OCI-LY7 (cell line): ENCODE data around the gene ALOX15B. TPM values are rescaled to one million over a fixed set of nuclear protein-coding genes. Genes with fewer than 3 reads are reported as not detected.

Source experiments
- BruUV-seq: library from RNA; stranded (reverse); fragments of 400-500 nt; replicated peaks from 2 replicates; lab custom pipeline; 2021; lab: Mats Ljungman, UMichigan
- CTCF ChIA-PET: fragments of 300-600 bp; sonication (Branson Sonifier 250); formaldehyde crosslinking; loops from one replicate; lab custom pipeline; 2022; ENCODE audit warnings: antibody characterized with exemption; ENCODE audit not compliant: unreplicated experiment; lab: Charles Lee
- POLR2A ChIA-PET: fragments of 300-600 bp; sonication (Branson Sonifier 250); formaldehyde crosslinking; loops from one replicate; lab custom pipeline; 2022; ENCODE audit warnings: antibody characterized with exemption; lab: Charles Lee
- DNase-seq: peaks from one replicate; pipeline ENCODE4 v3.0.0-alpha.2; 2015; ENCODE audit warnings: low spot score
- H2AFZ ChIP-seq: fragments of 200-600 bp; sonication (generic), shearing (Covaris generic); 2 replicates; pipeline ENCODE4 v1.6.1; 2014; ENCODE audit warnings: mild to moderate bottlenecking, antibody characterized with exemption, low read length, moderate library complexity
- H3K27ac ChIP-seq: fragments of 200-600 bp; sonication (generic); 2 replicates; pipeline ENCODE4 v1.5.1; 2014; ENCODE audit warnings: mixed run types, low read depth, mild to moderate bottlenecking, moderate library complexity, low read length, inconsistent platforms; ENCODE audit not compliant: poor library complexity, severe bottlenecking
- H3K36me3 ChIP-seq: fragments of 200-600 bp; sonication (generic); 2 replicates; pipeline ENCODE4 v1.6.1; 2014; ENCODE audit warnings: mild to moderate bottlenecking, antibody characterized with exemption, low read length, moderate library complexity, mixed read lengths; ENCODE audit not compliant: insufficient read depth
- H3K4me1 ChIP-seq: fragments of 200-600 bp; sonication (generic); 2 replicates; pipeline ENCODE4 v1.5.1; 2014; ENCODE audit warnings: mild to moderate bottlenecking, low read length; ENCODE audit not compliant: insufficient read depth, poor library complexity, severe bottlenecking
- H3K4me2 ChIP-seq: fragments of 200-600 bp; sonication (generic); 2 replicates; pipeline ENCODE4 v1.6.1; 2014; ENCODE audit warnings: mild to moderate bottlenecking, low read length
- H3K4me3 ChIP-seq: fragments of 200-600 bp; sonication (generic); 2 replicates; pipeline ENCODE4 v1.5.1; 2014; ENCODE audit warnings: mild to moderate bottlenecking, low read depth, low read length; ENCODE audit not compliant: poor library complexity, severe bottlenecking
- H3K79me2 ChIP-seq: fragments of 200-600 bp; sonication (generic); 2 replicates; pipeline ENCODE4 v1.6.1; 2016; ENCODE audit warnings: low read depth, mild to moderate bottlenecking, low read length, moderate library complexity, mixed read lengths; ENCODE audit not compliant: insufficient read depth
- H3K9me2 ChIP-seq: fragments of 200-600 bp; sonication (generic); 2 replicates; pipeline ENCODE4 v1.6.1; 2016; ENCODE audit warnings: mild to moderate bottlenecking, low read length, mixed read lengths; ENCODE audit not compliant: insufficient read depth
- H3K9me3 ChIP-seq: fragments of 200-600 bp; sonication (generic); 2 replicates; pipeline ENCODE4 v1.6.1; 2014; ENCODE audit warnings: mild to moderate bottlenecking, mixed run types, low read length, mixed read lengths
- H4K20me1 ChIP-seq: fragments of 200-600 bp; sonication (generic); 2 replicates; pipeline ENCODE4 v1.6.1; 2014; ENCODE audit warnings: mild to moderate bottlenecking, antibody characterized with exemption, low read length, moderate library complexity, mixed read lengths; ENCODE audit not compliant: insufficient read depth
- EZH2phosphoT487 ChIP-seq: fragments of 200-600 bp; sonication (generic); IDR thresholded peaks from 2 replicates; pipeline ENCODE4 v1.6.1; 2018; ENCODE audit warnings: low read depth, borderline replicate concordance, mild to moderate bottlenecking, mixed run types, antibody characterized with exemption, low read length, moderate library complexity, mixed read lengths
- intact Hi-C: fragments of 100-400 bp; cut with micrococcal nuclease; formaldehyde crosslinking; loops from one replicate; pipeline ENCODE4 v1.10.0; 2022; ENCODE audit not compliant: unreplicated experiment
- total RNA-seq, 2 experiments: library from RNA; depleted of rRNA in 1 of 2; stranded (reverse); fragments of >200 nt in 1 of 2; shearing (Covaris generic) in 1 of 2; gene quantifications; 2 replicates each; pipeline ENCODE4 v1.2.3, GENCODE V29; 2014 to 2022
- TF ChIP-seq, protein P1 (sequence below): fragments of 200-600 bp; sonication (generic); conservative IDR thresholded peaks from 2 replicates; pipeline ENCODE4 v1.5.1; 2014; ENCODE audit warnings: mild to moderate bottlenecking, antibody characterized with exemption, low read length, moderate library complexity, mixed read lengths

Gene ALOX15B
- total RNA-seq, 2 experiments from 2014 or later: not detected

DNA sequence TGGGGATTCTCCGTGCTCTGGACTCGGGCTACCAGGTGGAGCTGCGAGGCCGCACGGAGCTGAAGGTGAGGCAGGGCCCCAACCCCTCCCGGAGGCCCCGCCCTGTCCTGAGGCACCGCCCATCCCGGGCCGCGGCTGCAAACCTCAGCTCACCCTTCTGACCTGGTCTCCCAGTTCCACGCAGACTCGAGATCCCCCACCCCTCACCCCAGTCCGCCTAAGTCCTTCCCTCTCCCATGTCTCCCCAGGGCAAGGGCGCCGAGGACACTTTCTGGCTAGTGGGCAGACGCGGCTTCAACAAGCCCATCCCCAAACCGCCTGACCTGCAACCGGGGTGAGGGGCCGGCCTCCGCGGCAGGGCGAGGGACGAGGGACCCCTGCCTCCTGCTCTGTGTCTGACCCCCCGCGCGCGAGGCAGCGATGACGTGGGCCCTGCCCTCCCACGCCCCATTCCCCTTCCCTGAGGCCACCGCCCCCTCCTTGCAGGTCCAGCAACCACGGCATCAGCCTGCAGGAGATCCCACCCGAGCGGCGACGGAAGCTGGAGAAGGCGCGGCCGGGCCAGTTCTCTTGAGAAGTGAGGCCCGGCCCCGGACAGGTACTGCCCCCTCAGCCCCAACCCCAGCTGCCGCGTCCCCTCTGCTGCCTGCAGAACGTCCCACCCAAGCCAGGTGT lies 22.8 kb upstream of the ALOX15B start:
- intact Hi-C loops: loop anchor here (2.0 kb wide), 1 partner anchor 41 kb away; no protein-coding TSS in a partner anchor
- H3K9me3 ChIP-seq: no peaks in the 10 kb centered on the region
- H3K79me2 ChIP-seq: no peaks in the 10 kb centered on the region
- no peak for DNase-seq
- POLR2A ChIA-PET: no interaction called here
- CTCF ChIA-PET: no interaction called here
- no peak for TF ChIP-seq EZH2phosphoT487
- TF ChIP-seq, protein P1, sequence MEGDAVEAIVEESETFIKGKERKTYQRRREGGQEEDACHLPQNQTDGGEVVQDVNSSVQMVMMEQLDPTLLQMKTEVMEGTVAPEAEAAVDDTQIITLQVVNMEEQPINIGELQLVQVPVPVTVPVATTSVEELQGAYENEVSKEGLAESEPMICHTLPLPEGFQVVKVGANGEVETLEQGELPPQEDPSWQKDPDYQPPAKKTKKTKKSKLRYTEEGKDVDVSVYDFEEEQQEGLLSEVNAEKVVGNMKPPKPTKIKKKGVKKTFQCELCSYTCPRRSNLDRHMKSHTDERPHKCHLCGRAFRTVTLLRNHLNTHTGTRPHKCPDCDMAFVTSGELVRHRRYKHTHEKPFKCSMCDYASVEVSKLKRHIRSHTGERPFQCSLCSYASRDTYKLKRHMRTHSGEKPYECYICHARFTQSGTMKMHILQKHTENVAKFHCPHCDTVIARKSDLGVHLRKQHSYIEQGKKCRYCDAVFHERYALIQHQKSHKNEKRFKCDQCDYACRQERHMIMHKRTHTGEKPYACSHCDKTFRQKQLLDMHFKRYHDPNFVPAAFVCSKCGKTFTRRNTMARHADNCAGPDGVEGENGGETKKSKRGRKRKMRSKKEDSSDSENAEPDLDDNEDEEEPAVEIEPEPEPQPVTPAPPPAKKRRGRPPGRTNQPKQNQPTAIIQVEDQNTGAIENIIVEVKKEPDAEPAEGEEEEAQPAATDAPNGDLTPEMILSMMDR: no peak
- BruUV-seq: no TSS peak
- no peaks in the 10 kb centered on the region for H3K36me3 ChIP-seq
- H3K4me3 ChIP-seq: peak overlapping the region; percentile 27
- peak overlapping the region; percentile 51; the same call in 1 of the 2 replicates for H3K4me2 ChIP-seq
- no peaks in the 10 kb centered on the region for H3K9me2 ChIP-seq
- peaks cover 7% of the 10 kb centered on the region for H3K4me1 ChIP-seq
- H3K27ac ChIP-seq: no peak overlapping the region
- H4K20me1 ChIP-seq: no peaks in the 10 kb centered on the region
- H2AFZ ChIP-seq: no peak overlapping the region

DNA sequence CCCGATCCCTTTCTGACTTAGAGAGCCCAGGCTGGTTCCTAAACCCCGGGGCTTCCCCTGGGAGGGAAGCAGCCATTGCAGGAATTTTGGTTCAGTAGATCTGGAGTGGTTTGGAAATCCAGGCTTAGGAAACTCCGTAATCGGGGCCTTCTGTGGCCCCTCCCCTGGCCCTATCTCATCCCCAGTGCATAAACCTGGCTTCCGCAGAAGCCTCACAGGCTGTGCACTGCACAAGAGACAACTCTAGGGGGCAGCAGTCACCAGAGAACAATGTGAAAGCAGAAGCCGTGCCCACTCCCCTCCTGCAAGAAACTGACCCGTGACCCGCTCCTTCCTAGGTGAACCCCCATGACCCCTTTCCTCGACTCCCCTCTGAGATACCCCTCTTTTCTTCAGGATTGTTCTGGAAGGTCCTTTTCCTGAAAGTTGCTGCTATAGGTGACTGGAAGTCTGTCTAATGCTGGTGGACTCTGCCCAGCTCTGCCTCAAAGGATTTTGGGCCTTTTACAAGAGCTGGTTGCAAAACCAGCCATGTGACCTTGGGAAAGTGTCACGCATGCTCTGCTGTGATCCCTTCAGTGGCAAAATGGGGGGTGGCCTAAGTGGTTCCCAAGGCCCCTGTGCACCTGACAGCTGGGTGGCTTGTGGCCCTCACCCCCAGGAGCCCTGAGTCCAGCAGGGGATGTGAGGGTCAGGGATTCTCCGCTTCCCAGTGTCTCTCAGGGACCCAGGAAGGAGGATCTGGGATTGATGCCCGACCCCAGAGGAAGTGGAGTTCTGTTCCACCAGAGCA lies 22.0 kb upstream of the ALOX15B start:
- TF ChIP-seq, protein P1: peak; percentile 82
- TF ChIP-seq EZH2phosphoT487: no peak
- no peak overlapping the region for H3K27ac ChIP-seq
- no peaks in the 10 kb centered on the region for H3K36me3 ChIP-seq
- CTCF ChIA-PET: no interaction called here
- H2AFZ ChIP-seq: no peak overlapping the region
- peaks cover 7% of the 10 kb centered on the region for H3K4me1 ChIP-seq
- H3K9me2 ChIP-seq: no peaks in the 10 kb centered on the region
- POLR2A ChIA-PET: no interaction called here
- peak overlapping the region; percentile 51; the same call in 1 of the 2 replicates for H3K4me2 ChIP-seq
- intact Hi-C loops: loop anchor here (2.0 kb wide), 1 partner anchor 40 kb away; no protein-coding TSS in a partner anchor
- H3K4me3 ChIP-seq: peak overlapping the region; percentile 27
- H3K79me2 ChIP-seq: no peaks in the 10 kb centered on the region
- no peaks in the 10 kb centered on the region for H3K9me3 ChIP-seq
- BruUV-seq: no TSS peak
- peak; percentile 50 for DNase-seq
- H4K20me1 ChIP-seq: no peaks in the 10 kb centered on the region
